HG03558 (cell line): ENCODE data around the gene RASGRP2.
A peak's percentile ranks its signal among the peaks of the same experiment; 100 is the strongest.

ENCODE experiments used
- ATAC-seq: cut with Tn5 transposase; IDR thresholded peaks from one replicate; pipeline ENCODE4 v1.9.1; 2021; ENCODE audit warnings: moderate number of reproducible peaks; ENCODE audit not compliant: unreplicated experiment; ENCODE audit errors: extremely low read depth

RASGRP2 gene

GRCh38 chr11:64743591-64744543, at the start of gene RASGRP2:
RASGRP2 (minus strand) TSS chr11:64744142; CDS start chr11:64742866, 1,276 bp downstream.
- ATAC-seq = no peak

GRCh38 chr11:64792482-64792881, 48.5 kb upstream of the RASGRP2 start:
- ATAC-seq = no peak

- no peak for ATAC-seq
Observed at GRCh38 chr11:64791781-64792291, 47.9 kb upstream of the RASGRP2 start.

- no peak for ATAC-seq
Observed at GRCh38 chr11:64790205-64791095, 46.5 kb upstream of the RASGRP2 start.

DNA sequence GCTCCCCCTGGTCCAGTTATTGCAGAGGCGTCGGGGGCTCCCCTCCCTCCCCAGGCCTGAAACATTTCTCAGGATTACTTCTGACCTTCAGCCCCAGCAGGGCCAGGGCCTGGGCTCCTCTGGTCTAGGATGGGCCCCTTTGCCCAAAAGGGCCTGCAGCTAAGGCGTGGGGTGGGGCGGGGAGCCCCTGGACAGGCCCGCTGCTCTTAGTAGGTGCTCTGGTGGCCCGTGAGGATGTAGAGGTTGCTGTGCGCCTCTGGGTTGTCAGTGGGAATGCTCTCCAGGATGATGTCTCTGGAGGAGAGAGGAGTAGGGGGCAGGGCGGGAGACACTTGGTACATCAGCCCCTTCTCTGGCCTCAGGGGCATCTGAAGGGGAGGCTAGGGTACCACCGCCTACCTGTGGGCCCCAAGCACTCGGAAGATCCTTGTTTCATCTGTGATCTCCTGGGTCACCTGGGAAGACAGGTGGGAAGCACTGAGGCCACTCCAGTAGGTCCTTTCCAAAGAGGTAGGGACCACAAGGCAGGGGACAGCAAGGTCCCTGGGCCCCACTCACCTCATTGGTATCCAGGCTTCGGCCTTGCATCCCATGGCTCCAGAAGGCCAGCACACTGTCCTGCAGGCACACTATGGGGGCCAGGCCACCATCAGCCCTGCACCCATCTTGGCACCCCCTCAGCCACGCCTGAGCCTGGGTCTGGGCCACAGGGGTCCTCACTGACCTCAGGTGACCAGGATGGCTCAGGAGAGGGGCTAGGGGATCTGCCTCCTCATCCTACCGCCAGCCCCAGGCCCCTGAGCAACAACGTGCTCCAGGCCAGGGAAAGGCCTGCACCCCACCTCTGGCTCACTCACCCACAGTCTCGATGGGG, 45.6 kb upstream of the RASGRP2 start:
- no peak for ATAC-seq

DNA sequence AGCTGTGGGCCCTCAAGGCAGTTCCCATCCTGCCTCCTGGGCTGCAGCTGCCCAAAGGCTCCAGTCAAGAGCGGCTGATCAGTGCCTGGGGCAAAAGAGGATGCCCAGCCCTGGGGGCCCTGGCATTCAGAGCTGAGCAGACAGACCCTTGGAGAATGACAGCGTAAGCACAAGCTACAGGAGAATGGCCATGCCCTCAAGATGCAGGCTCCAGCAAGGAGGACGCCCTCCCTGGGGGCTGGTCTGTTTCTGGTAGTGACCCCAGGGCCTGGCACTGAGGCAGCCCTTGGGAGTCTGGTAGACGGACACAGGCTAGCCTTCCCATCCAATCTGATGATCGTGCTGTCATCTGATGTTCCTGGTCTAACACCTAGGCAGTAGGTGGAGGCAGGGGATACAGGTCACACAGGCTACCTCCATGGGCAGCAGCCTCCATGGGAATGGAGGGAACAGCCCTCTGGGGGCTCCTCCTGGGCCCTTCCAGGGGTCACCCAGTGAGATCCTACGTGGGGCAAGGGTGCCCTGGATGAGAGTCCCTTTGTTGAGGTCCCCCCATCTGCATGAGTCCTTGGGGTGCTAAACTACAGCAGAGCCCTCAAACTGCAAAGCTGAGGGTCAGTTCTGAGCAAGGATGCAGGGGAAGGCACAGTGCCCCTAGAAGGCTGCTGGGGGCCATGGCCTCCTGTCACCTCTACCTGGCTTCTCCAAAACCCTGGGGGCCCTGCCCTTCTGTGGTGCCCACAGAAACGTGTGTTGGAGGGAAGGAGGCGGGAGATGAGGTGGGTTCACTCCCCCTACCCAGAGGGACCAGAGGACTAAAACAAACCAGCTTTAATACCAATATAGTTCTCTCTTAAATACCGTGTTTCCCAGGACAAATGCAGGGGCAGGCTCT, 44.6 kb upstream of the RASGRP2 start:
- ATAC-seq = no peak

GRCh38 chr11:64787526-64788320, 43.8 kb upstream of the RASGRP2 start:
- no peak for ATAC-seq

- no peak for ATAC-seq
Observed at GRCh38 chr11:64786308-64786707, 42.4 kb upstream of the RASGRP2 start.

DNA sequence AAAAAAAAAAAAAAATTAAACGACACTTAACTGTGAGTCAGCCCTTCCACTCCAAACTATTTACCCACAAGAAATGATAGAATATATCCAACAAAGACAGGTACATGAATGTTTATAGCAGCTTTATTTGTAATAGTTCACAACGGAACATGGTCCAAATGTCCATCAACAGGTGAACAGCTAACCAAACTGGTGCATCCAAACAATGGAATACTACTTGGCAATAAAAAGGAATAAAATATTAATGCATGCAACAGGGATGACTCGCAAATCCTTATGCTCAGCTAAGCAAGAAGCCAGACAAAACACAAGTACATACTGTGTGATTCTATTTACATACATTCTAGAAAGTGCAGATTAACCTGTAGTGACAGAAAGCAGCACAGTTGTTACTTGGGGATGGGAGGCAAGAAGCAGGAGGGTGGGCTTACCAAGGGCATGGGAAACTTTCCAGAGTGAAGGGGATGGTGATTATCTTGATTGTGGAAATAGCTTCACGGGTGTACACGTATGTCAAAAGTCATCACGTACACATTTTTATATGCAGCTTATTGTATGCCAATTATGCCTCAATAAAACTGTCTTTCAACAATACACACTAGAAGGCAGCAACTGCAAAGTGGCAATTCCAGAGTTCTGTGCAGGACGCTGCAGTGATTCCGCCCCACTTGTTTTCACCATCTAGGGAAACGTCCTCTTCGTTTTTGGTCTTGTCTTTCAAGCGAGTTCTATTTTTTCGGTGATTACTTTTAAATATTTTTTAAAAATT, 41.1 kb upstream of the RASGRP2 start:
- ATAC-seq = no peak

- ATAC-seq = peak; percentile 52
Observed at GRCh38 chr11:64778473-64779298, 34.7 kb upstream of the RASGRP2 start, which contains the start of gene SF1. SF1 (minus strand) TSS chr11:64778542; CDS start chr11:64778392, 150 bp downstream.

DNA sequence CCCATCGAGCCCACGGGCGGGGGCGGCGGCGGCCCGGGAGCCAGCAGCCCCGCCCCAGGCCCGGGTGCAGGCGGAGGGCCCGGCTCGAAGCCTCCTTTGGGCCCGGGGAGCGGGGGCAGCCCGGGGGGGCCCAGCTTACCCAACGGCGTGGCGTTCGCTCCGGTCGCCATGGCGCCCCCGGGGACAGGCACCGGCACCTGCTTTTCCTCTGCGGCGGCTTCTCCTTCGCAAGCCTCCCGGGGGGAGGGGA, 34.2 kb upstream of the RASGRP2 start:
- ATAC-seq = peak; percentile 2

DNA sequence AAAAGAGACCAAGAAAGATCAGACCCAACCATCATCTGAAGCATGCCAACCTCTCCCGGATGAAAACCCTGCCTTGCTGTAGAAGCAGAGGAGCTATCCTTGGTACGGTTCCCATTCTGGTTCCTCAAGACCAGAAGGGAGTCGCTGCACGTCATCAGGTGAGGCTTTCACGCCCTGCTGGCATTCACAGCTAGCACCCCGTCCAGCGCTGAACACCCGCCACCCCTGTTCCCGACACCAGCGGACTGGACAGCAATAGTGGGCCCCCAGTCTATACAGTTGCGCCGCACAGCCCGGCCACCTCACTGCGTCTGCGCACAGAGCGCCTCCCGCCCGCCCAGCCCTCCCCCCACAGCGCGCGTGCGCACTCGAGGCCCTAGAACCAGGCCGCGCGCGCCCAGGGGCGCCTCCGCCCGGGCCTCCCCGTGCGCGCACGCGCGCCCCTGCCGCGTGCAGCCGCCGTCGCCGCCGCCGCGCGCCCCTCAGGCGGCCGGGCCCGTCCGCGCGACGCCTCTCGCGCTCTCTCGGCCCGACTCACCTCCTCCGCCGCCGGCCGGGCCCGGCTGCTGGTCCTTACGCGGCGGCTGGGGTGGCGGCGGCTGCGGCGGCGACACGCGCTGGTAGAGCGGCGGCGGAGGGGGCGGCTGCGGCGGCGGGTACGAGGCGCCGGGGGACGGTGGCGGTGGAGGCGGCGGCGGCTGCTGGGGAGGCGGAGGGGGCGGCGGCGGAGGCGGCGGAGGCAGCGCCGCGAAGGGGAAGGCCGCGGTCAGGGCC, 33.7 kb upstream of the RASGRP2 start:
- ATAC-seq = no peak

DNA sequence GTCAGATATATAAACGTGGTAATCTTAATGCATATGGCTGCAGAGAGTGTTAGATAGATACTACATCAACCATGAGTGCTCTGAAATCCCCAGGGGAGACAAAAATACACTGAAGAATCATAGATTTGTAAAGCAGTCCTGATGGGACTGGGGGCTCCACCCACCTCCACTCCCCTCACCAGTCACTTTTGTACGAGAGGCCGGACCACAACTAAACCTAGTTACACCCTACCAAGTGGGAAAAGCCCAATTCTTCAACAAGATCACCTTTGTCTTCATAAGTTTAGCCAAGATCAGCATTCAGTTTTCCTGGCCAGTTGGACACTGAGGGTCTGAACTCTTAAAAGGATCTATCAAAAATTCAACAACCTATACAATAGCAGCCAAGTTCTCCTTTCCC, 32.9 kb upstream of the RASGRP2 start:
- no peak for ATAC-seq

- ATAC-seq = no peak
Observed at GRCh38 chr11:64776425-64776824, 32.5 kb upstream of the RASGRP2 start.

GRCh38 chr11:64774144-64774543, 30.2 kb upstream of the RASGRP2 start:
- no peak for ATAC-seq
